GM13977 (cell line): ENCODE results near the gene GNG8.
"Not testable (repeated sequence)": the region's sequence is repeated elsewhere in the genome, so short reads cannot be mapped to it uniquely, and the experiment has no call there.

Experiments used
- DNase-seq: peaks from one replicate; pipeline ENCODE4 v3.0.0; 2012; ENCODE audit warnings: low spot score
- CTCF ChIP-seq: IDR thresholded peaks from 2 replicates; pipeline ENCODE4 v1.5.1; 2012; ENCODE audit warnings: mild to moderate bottlenecking, control low read depth; ENCODE audit not compliant: insufficient read depth; ENCODE audit errors: extremely low read depth, missing control alignments
- in situ Hi-C: fragments of 300-500 bp; cut with MboI; formaldehyde crosslinking; loops from one replicate; pipeline ENCODE4 v1.12.0; 2022; ENCODE audit warnings: low sequenced_read_pairs, low pct_unique_long_range_greater_than_20kb, mixed read lengths, inconsistent platforms; ENCODE audit not compliant: unreplicated experiment

Gene GNG8

DNA sequence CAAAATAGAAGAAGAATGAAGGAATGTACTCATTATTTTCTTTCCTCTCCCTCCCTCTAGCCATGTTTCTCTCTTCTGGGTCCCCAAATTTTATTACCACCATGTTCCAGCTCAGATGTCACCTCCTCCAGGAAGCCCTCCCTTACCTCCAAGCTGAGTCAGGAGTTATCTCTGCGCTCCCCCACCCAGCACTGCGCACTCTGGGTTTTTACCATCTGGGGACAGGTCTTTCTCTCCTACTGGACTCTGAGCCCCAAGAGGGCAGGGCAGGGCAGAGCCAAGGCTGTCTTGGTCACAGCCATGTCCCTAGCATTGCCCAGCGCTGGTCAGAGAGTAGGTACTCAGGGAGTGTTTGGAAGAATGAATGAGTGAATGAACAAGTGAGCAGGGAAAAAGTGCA lies 2.9 kb downstream of the GNG8 start:
- in situ Hi-C loops: no loop called here
- TF ChIP-seq CTCF: no peak
- DNase-seq: no peak

DNA sequence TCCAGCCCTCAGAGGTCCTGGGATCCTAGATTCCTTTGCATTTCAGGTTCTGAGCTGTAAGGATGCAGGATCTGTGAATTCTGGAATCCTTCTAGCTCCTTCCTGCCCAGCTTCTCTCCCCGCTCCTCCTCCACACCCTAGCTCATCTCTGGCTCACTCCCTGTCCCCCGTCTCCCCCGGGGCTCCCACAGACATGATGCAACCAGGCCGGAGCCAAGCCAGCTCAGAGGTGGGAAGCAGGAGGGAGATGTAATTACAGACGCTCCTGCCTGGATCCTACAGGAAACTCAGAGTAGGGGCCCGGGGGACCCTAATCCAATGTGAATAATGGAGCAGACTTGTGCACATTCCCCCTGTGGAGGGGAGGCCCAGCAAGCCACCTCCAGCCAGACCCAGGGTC lies 4.5 kb downstream of the GNG8 start:
- no peak for TF ChIP-seq CTCF
- in situ Hi-C loops: no loop called here
- DNase-seq: no peak

DNA sequence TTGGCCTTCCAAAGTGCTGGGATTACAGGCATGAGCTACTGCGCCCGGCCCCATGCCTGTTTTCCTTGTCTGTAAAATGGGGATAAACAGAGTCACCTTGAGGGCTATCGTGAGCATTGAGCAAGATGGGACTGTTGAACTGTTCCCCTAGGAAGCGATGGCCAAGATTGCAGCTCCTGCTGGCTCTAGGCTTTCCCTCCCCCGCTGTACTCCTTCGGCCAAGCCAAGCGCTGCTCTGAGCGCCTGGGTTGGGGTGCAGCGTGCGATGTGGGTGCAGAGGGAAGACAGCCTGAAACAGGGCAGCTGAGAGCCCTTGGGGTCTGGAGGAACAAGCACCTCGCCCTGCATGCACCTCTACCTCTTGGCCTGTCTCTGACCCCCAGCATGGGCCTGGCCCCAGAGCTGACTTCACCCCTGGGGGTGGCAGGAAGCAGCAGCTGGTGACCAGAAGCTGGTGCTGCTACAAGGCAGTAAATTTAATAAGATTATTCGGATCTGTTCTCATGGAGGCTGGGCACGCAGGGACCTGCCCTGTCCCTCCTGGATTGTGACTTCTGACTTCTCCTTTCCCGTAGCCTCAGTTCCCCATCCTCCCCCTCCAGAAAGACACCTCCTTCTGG lies 5.3 kb downstream of the GNG8 start:
- TF ChIP-seq CTCF: no peak
- in situ Hi-C loops: no loop called here
- no peak for DNase-seq

GRCh38 chr19:46629546-46630025 lies 6.4 kb downstream of the GNG8 start:
- TF ChIP-seq CTCF: no peak
- in situ Hi-C loops: no loop called here
- DNase-seq: no peak

- in situ Hi-C loops, DNase-seq: not testable (repeated sequence)
These were observed 7.0 kb downstream of the GNG8 start for GRCh38 chr19:46628970-46629369.

- TF ChIP-seq CTCF: no peak
- DNase-seq: no peak
- in situ Hi-C loops: no loop called here
These were observed 9.6 kb downstream of the GNG8 start for GRCh38 chr19:46626446-46626845.

- no peak for TF ChIP-seq CTCF
- DNase-seq: no peak
- in situ Hi-C loops: no loop called here
These were observed 10.3 kb downstream of the GNG8 start for GRCh38 chr19:46625731-46626130.
